Measurements from ENCODE around the gene MYBPC1.

GRCh38 chr12:101608301-101609133 is 13.7 kb downstream of the MYBPC1 start:
- TF ChIP-seq POLR2A (IDR thresholded peaks at IDR 0.05) (no peak), CTCF (IDR thresholded peaks at IDR 0.05) (no peak)

All from adrenal gland (tissue), 5 donors.